Central memory CD8-positive, alpha-beta T cell (primary cell): ENCODE measurements around the gene SLC45A3.
"Not testable (repeated sequence)": the region's sequence is repeated elsewhere in the genome, so short reads cannot be mapped to it uniquely, and the experiment has no call there.

Experiments used
- ATAC-seq: fragments of 150-1000 bp; cut with Tn5 transposase; replicated peaks from 2 replicates; pipeline ENCODE4 v1.10.0; 2022; ENCODE audit warnings: mild to moderate bottlenecking, moderate FRiP score, moderate number of reproducible peaks; ENCODE audit not compliant: poor library complexity, severe bottlenecking; ENCODE audit errors: extremely low read depth
- DNase-seq, 2 donors: peaks; one replicate each; pipeline ENCODE4 v3.0.0; 2021; ENCODE audit warnings: low spot score in 2 of 2
- H3K27ac Mint-ChIP-seq: one replicate; pipeline ENCODE4 v1.8.0; 2022; ENCODE audit warnings: low read depth, mild to moderate bottlenecking, moderate library complexity, mixed read lengths
- H3K27me3 Mint-ChIP-seq: one replicate; pipeline ENCODE4 v1.8.0; 2022; ENCODE audit warnings: mixed read lengths
- H3K36me3 Mint-ChIP-seq: one replicate; pipeline ENCODE4 v1.8.0; 2022; ENCODE audit warnings: mild to moderate bottlenecking, moderate library complexity, mixed read lengths; ENCODE audit not compliant: insufficient read depth
- H3K4me1 Mint-ChIP-seq: one replicate; pipeline ENCODE4 v1.8.0; 2022; ENCODE audit warnings: mixed read lengths
- H3K4me3 Mint-ChIP-seq: one replicate; pipeline ENCODE4 v1.8.0; 2022; ENCODE audit warnings: mild to moderate bottlenecking, moderate library complexity, mixed read lengths
- H3K9me3 Mint-ChIP-seq: one replicate; pipeline ENCODE4 v1.8.0; 2022; ENCODE audit warnings: mixed read lengths

Gene SLC45A3, protein sequence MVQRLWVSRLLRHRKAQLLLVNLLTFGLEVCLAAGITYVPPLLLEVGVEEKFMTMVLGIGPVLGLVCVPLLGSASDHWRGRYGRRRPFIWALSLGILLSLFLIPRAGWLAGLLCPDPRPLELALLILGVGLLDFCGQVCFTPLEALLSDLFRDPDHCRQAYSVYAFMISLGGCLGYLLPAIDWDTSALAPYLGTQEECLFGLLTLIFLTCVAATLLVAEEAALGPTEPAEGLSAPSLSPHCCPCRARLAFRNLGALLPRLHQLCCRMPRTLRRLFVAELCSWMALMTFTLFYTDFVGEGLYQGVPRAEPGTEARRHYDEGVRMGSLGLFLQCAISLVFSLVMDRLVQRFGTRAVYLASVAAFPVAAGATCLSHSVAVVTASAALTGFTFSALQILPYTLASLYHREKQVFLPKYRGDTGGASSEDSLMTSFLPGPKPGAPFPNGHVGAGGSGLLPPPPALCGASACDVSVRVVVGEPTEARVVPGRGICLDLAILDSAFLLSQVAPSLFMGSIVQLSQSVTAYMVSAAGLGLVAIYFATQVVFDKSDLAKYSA

GRCh38 chr1:205680073-205680851, at the start of gene SLC45A3:
SLC45A3 (minus strand) TSS chr1:205680509; CDS start chr1:205664656, 15,853 bp downstream.
- ATAC-seq (peak; percentile 58), DNase-seq (no peak)
- H3K4me3 Mint-ChIP-seq, result peak within 1 kb of the TSS; percentile 78
- no peaks in the 10 kb centered on the region for H3K9me3 Mint-ChIP-seq
- peaks cover 22% of the 10 kb centered on the region for H3K4me1 Mint-ChIP-seq
- peaks cover 2% of the 10 kb centered on the region for H3K36me3 Mint-ChIP-seq
- H3K27ac Mint-ChIP-seq, result no peak within 1 kb of the TSS
- H3K27me3 Mint-ChIP-seq, result peaks cover 13% of the 10 kb centered on the region

- Mint-ChIP-seq H3K36me3 (peaks cover 46% of the 10 kb centered on the region), H3K4me1 (peaks cover 32% of the 10 kb centered on the region), H3K27ac (no peak overlapping the region), H3K9me3 (no peaks in the 10 kb centered on the region), H3K27me3 (no peaks in the 10 kb centered on the region), H3K4me3 (no peak overlapping the region)
- ATAC-seq (no peak), DNase-seq (no peak)
These were observed 46.4 kb upstream of the SLC45A3 start for GRCh38 chr1:205726619-205727125.

DNA sequence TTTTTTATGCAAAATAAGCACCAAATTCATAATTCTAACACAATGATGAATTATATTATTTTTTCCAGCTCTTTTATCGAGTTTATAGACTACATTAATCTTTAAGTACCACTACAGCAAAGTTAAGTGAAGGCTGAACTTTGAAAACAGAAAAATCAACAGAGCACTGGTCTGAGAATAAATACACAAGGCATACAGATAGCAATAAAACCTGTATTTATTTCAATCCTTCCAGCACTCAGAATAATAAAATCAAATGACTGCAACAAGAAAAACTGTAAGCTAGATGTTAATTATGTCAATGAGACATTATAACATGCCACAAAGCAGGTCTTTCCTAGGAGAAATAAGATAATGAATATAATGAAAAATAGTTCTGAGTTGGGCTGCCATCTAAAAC, 45.2 kb upstream of the SLC45A3 start:
- H3K36me3 Mint-ChIP-seq, result peaks cover 48% of the 10 kb centered on the region
- H3K27me3 Mint-ChIP-seq, result no peaks in the 10 kb centered on the region
- no peak overlapping the region for H3K4me3 Mint-ChIP-seq
- H3K9me3 Mint-ChIP-seq, result no peaks in the 10 kb centered on the region
- H3K27ac Mint-ChIP-seq, result no peak overlapping the region
- H3K4me1 Mint-ChIP-seq, result peaks cover 20% of the 10 kb centered on the region
- no peak for ATAC-seq
- no peak for DNase-seq

GRCh38 chr1:205720740-205721139, 40.4 kb upstream of the SLC45A3 start:
- not testable (repeated sequence) for H3K27me3 Mint-ChIP-seq, DNase-seq, H3K27ac Mint-ChIP-seq, ATAC-seq, H3K9me3 Mint-ChIP-seq, H3K4me3 Mint-ChIP-seq
- peaks cover 64% of the 10 kb centered on the region for H3K36me3 Mint-ChIP-seq
- H3K4me1 Mint-ChIP-seq, result peaks cover 14% of the 10 kb centered on the region

- H3K27me3 Mint-ChIP-seq, result no peaks in the 10 kb centered on the region
These were observed 39.5 kb upstream of the SLC45A3 start for GRCh38 chr1:205719762-205720161.

GRCh38 chr1:205719015-205719414, 38.7 kb upstream of the SLC45A3 start:
- no peak for ATAC-seq
- H3K4me3 Mint-ChIP-seq, result no peak overlapping the region
- peak overlapping the region; percentile 41 for H3K27ac Mint-ChIP-seq
- DNase-seq, result no peak
- H3K9me3 Mint-ChIP-seq, result no peaks in the 10 kb centered on the region
- peaks cover 66% of the 10 kb centered on the region for H3K36me3 Mint-ChIP-seq
- H3K4me1 Mint-ChIP-seq, result peaks cover 9% of the 10 kb centered on the region
- no peaks in the 10 kb centered on the region for H3K27me3 Mint-ChIP-seq

More at GRCh38 chr1:205719762-205720161, 39.5 kb upstream of the SLC45A3 start:
- no peak for ATAC-seq
- peaks cover 69% of the 10 kb centered on the region for H3K36me3 Mint-ChIP-seq
- no peak overlapping the region for H3K4me3 Mint-ChIP-seq
- no peak for DNase-seq
- peaks cover 9% of the 10 kb centered on the region for H3K4me1 Mint-ChIP-seq
- no peaks in the 10 kb centered on the region for H3K9me3 Mint-ChIP-seq
- no peak overlapping the region for H3K27ac Mint-ChIP-seq

DNA sequence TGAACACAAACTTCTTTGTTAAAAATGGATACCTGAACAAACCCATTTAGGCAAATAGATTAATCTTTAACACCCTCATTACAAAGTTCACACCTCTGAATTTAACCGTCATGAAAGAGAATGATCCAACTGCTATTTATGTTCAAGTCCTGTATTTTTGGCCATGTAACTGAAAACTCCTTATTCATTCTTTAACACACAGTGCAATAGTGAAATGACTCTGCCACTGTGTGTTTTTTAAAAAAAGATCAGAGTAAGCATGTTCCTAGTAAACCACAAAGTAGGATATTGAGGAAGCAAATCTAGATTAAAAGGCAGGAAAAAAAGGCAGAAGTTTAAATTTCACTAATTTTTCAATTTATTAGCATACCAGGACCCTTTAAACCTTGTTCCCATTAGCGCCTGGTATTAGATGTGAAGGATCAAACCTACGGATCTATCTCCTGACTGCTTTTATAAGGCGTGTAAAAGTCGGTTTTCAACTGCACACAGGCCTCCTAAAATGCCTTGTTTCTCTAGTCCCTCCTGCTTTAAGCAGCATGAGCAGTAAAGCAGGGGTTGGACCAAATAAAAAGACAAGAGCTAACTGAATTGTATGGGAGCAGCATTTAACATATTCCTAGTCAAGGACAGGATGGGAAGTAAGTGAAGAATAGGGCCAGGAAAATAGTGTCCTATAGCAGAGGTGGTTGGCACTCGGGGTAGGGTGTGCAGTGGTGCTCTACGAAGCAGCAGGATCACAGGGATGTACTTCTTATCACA, 36.2 kb upstream of the SLC45A3 start:
- H3K4me1 Mint-ChIP-seq, result peaks cover 5% of the 10 kb centered on the region
- H3K36me3 Mint-ChIP-seq, result peaks cover 54% of the 10 kb centered on the region
- no peak for DNase-seq
- no peak overlapping the region for H3K4me3 Mint-ChIP-seq
- H3K27ac Mint-ChIP-seq, result peak overlapping the region; percentile 35
- H3K27me3 Mint-ChIP-seq, result no peaks in the 10 kb centered on the region
- H3K9me3 Mint-ChIP-seq, result no peaks in the 10 kb centered on the region
- no peak for ATAC-seq

- DNase-seq (no peak), ATAC-seq (no peak)
- Mint-ChIP-seq H3K27ac (no peak overlapping the region), H3K4me3 (no peak overlapping the region), H3K27me3 (no peaks in the 10 kb centered on the region), H3K4me1 (peaks cover 13% of the 10 kb centered on the region), H3K36me3 (peaks cover 48% of the 10 kb centered on the region), H3K9me3 (no peaks in the 10 kb centered on the region)
These were observed 35.3 kb upstream of the SLC45A3 start for GRCh38 chr1:205715628-205716027.

DNA sequence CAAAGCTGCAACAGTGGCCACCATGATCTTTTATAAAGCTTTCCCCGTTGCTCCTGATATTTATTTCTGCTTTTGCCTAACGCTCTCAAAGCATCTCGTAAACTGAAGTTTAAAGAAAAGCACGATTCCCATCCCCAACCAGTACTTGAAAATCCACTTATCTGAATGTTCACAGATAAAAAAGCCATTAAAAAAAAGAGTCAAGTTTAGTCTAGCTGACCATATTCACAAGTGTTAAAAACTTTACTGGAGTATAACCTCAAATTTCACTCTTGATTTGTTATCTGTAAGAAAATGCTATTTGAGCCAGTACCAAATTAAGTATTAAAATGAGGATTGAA, 34.6 kb upstream of the SLC45A3 start:
- no peaks in the 10 kb centered on the region for H3K27me3 Mint-ChIP-seq
- no peak for ATAC-seq
- H3K27ac Mint-ChIP-seq, result peak overlapping the region; percentile 18
- no peak for DNase-seq
- H3K9me3 Mint-ChIP-seq, result no peaks in the 10 kb centered on the region
- H3K36me3 Mint-ChIP-seq, result peaks cover 45% of the 10 kb centered on the region
- peaks cover 14% of the 10 kb centered on the region for H3K4me1 Mint-ChIP-seq
- no peak overlapping the region for H3K4me3 Mint-ChIP-seq

DNA sequence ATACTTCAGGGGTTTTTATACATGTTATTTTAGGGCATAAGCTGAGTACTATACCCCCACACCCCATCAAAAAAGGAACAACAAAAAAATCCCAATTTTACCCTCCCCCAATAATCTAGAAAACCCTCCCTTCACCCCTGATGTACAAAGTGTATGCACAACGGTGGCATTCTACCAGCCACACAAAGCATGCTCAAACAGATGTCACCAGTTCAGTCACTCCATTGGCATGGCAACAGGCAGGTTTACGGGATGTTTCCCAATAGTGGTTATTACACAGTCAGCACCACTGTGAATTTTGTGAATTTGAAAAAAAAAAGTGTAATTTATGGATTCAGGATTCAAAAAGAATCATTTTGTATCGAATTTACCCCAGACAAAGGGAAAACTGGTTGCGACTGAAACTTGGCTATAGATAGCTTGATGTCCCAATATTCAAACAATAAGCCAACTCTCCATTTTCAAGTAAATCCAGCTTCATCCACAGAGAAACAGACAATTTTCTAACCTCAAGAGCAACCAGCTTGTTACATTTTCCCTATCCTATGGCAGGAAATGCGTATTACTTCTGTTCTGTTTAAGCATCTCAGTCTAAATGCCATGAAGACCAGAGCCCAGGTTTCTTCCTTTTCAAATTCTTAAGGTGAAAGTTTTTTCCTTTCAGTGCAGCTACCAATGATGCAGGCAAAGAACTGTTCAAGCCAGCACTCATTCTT, 34.0 kb upstream of the SLC45A3 start:
- Mint-ChIP-seq H3K36me3 (peaks cover 40% of the 10 kb centered on the region), H3K4me3 (no peak overlapping the region), H3K27ac (peak overlapping the region; percentile 18), H3K4me1 (peaks cover 14% of the 10 kb centered on the region), H3K9me3 (no peaks in the 10 kb centered on the region), H3K27me3 (no peaks in the 10 kb centered on the region)
- DNase-seq, result no peak
- no peak for ATAC-seq

DNA sequence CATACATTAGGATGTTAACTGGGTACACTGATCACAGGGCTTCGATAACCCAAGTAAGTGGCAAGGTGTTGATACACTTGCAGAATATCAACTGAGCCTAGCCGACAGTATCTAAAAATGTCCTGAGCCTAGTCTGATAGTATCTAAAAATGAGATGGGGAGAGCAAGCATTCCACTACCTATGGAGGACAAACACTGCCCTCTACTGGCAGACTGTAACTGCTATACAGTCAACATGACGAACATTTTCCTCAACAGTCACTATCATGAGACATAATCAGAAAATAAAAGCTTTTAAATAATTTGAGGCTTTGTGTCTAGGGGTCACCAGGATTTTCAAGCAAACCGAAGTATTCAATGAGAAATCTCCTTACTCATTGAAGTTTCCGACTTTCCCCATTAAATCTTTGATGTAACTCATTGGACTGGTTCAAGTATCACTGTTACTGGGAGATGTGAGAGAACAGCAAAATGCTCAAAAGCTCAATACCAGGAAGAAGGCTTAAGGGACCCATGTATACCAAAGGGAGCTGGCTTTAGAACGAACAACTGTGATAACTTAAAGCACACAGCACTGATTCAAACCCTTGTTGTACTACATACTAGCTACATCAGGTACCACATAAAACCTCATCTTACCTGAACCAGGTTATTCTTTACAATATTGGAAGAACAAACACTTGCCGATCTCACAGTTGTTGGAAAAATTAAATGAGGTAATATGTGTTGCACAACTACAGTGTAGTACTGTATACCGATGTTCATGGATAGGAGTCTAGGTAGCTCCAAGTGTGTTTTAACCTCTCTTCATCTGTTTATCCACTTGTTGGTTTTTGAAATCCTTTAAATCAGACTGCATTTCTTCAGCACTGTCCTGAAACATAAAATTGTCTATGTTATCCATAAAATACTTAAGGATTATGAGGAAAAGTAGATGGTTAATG, 31.1 kb upstream of the SLC45A3 start:
- Mint-ChIP-seq H3K27me3 (no peaks in the 10 kb centered on the region), H3K27ac (peak overlapping the region; percentile 19), H3K9me3 (no peaks in the 10 kb centered on the region), H3K4me1 (peaks cover 9% of the 10 kb centered on the region), H3K4me3 (no peak overlapping the region), H3K36me3 (peaks cover 18% of the 10 kb centered on the region)
- peak; percentile 89 for ATAC-seq
- DNase-seq, result peak; percentile 35 to 41
